GM08714 (cell line): ENCODE measurements around the gene CD248.
"Not testable (repeated sequence)": the region's sequence is repeated elsewhere in the genome, so short reads cannot be mapped to it uniquely, and the experiment has no call there.

Source experiments
- H3K4me3 ChIP-seq: fragments of 200-500 bp; sonication (Bioruptor generic); 2 replicates; pipeline ENCODE4 v1.5.1; 2014; ENCODE audit warnings: mild to moderate bottlenecking, low read length, inconsistent platforms
- ZNF274 ChIP-seq: IDR thresholded peaks from 2 replicates; pipeline ENCODE4 v1.6.1; 2012; ENCODE audit warnings: mild to moderate bottlenecking, low read depth, low read length

The CD248 gene

DNA sequence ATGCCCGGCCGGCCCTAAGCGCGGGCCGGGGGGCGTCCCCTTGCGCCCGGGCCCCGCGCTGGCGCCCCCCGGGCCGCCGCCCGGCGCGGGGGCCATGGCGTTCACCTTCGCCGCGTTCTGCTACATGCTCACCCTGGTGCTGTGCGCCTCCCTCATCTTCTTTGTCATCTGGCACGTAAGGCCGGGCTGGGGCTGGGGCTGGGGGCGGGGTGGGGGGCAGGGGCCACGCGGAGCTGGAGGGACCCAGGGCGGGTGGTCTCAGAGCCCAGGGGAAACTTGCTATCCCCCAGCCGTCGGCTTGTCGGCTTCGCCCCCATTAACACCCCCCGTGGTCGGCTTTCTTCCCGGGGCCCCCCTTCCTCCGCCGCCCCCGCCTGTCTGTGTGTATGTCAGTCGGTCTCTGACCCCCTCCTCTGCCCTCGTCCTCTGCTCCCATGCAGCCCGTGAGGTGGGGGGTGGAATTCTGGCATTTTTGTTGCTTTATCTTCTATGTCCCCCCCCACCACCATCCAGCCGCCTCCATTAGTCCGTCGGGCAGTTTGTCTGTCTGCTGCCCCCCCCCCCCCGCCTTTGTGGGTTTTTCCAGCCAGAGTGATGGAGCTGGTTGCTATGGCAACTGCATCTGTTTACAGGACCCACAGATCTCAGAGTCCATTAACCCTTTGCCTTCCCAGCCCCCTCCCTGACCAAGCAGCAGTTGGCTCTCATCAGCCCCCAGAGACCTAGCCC lies 38.3 kb downstream of the CD248 start:
- no peak for TF ChIP-seq ZNF274
- H3K4me3 ChIP-seq: no peak overlapping the region

DNA sequence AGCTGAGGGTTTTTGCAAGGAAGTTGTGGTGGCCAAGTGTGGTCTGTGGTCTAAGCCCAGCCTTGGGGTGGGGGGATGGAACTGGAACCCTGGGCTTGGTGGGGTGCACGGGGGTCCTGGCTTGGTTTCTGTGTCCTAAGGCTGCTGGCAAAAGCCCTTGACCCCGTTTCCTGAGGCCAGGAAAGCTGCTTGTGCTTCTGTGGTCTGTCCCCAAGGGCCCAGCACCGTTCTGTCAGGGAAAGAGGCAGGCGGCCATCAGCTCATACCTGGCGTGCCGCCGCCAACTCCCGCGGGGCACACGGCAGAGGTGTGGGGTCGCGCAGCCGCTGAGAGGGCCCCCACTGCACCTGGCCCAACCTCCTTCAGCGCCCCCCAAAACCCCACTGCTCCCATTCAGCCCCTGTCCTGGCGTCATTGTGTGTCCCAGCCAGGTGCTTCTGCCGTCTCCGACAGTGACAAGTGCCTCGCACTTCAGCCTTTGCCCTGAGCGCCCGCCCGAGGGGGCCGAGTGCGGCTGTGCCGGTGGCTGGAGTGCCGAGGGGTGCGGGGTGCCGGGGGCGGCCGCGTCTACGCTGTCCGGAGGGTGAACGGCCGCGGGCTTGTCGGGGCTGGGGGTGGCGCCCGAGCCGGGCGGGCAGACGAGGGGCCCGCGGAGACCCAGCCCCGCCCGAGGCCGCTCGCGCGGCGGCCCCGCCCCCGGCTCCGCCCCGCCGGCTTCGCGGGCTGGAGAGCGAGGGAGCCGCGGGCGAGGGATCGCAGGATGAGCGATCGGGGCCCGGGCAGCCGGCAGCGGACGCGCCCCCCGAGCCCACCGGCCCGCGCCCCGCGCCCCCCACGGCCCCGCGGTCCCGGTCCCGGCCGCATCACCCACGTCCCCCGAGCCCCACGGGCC lies 39.1 kb downstream of the CD248 start, which contains the start of gene CNIH2:
CNIH2 (plus strand) TSS at position 705 of the 892 bp plus-strand sequence. CDS start 282 bp downstream, outside the sequence.
- H3K4me3 ChIP-seq: peak within 1 kb of the TSS; percentile 24; the same call in 1 of the 2 replicates
- no peak for TF ChIP-seq ZNF274

DNA sequence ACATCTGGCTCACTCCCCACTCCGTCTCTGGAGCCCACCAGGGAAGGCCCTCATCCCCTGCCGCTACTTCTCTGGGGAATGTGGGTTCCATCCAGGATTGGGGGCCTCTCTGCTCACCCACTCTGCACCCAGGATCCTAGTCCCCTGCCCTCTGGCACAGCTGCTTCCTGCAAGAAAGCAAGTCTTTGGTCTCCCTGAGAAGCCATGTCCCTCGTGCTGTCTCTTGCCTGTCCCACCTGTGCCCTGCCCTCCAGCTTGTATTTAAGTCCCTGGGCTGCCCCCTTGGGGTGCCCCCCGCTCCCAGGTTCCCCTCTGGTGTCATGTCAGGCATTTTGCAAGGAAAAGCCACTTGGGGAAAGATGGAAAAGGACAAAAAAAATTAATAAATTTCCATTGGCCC lies 39.8 kb downstream of the CD248 start:
- not testable (repeated sequence) for H3K4me3 ChIP-seq

DNA sequence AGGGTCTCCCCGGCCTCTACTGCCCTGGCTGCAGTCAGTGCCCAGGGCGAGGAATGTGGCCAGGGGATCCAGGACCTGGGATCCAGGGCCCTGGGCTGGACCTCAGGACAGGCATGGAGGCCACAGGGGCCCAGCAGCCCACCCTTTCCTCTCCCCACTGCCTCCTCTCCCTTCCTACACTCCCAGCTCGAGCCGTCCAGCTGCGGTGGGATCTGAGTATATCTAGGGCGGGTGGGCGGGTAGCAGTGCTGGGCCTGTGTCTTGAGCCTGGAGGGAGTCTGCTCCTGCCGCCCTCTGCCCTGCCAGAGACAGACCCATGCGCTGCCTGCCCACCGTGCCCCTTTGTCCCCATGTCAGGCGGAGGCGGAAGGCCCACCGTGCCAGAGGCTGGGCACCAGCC lies 40.2 kb downstream of the CD248 start:
- not testable (repeated sequence) for H3K4me3 ChIP-seq

DNA sequence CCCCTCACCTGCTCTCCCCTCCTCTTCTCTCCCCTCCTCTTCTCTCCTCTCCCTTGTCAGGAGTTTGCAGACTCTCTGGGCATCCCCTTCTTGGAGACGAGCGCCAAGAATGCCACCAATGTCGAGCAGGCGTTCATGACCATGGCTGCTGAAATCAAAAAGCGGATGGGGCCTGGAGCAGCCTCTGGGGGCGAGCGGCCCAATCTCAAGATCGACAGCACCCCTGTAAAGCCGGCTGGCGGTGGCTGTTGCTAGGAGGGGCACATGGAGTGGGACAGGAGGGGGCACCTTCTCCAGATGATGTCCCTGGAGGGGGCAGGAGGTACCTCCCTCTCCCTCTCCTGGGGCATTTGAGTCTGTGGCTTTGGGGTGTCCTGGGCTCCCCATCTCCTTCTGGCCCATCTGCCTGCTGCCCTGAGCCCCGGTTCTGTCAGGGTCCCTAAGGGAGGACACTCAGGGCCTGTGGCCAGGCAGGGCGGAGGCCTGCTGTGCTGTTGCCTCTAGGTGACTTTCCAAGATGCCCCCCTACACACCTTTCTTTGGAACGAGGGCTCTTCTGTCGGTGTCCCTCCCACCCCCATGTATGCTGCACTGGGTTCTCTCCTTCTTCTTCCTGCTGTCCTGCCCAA lies 40.7 kb downstream of the CD248 start:
- no peak for TF ChIP-seq ZNF274
- H3K4me3 ChIP-seq: no peak overlapping the region

DNA sequence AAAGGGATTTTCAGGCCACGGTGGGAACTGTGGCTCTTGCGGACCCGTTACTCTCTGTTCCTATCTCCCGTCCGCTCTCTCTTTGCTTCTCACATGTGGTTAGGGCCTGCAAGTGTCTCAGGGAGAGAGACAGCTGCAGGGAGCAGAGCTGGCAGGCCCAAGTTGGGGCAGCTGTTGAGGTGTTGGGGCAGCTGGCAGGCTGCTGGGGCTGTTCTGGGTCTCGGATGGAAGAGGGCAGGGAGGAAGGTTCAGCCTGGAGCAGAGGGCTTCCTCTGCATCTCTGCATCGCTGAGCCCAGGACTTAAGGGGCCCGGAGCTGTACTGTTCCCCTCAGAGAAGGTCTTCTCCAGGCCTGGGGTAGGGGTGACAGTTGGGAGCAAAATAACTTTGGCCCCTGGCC lies 41.4 kb downstream of the CD248 start:
- TF ChIP-seq ZNF274: no peak
- no peak overlapping the region for H3K4me3 ChIP-seq

DNA sequence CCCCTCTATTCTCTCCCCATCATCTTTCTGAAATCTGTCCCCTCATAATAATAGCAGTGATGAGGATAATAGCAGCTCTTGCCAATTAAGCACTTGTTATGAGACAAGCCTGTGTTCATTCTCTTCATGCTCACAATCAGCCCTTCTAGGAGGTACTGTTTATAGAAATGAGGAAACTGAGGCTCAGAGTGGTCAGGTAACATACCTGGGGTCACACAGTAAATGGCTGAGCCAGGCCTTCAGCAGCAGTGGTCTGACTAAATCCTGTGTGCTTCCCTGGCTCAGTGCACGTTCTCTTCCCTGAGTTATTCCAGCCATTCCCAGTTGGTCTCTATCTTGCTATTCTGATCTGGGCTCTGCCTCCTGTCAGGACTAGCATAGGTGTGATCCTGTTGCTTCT lies 42.6 kb downstream of the CD248 start:
- no peak for TF ChIP-seq ZNF274
- H3K4me3 ChIP-seq: no peak overlapping the region

DNA sequence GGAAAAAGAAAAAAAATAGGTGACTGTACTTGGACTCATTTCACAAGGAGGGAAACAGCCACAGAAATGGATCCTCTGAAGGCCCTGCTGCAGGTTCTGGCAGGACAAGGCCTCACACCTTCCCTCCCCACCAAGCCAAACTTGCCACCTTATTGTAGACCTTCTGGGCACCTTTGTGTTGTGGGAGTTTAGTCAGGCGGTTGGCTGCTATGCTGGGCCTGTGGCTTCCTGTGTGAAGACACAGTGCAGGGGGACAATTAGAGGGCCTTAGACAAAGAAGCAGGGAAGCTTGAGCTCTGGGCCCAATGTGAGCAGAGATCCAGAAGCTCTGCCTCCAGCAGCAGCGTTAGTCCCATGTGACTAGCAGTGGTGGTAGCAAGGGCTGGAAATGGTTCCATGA lies 44.2 kb downstream of the CD248 start:
- no peak overlapping the region for H3K4me3 ChIP-seq
- no peak for TF ChIP-seq ZNF274

DNA sequence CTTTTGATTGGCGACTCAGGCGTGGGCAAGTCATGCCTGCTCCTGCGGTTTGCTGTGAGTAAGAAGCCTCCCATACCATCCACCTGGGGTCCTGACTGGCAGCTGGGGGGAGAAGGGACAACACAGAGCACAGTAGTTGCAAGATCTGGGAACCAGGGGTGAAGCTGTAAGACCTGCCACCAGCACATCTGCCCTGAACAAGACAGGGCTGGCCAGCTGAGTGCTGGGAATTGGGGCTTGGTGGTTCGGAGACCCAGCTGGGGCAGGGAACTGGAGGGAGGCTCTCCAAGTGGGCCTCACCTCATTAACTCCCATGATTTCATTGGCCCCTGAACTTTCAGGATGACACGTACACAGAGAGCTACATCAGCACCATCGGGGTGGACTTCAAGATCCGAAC lies 45.0 kb downstream of the CD248 start:
- TF ChIP-seq ZNF274: no peak

DNA sequence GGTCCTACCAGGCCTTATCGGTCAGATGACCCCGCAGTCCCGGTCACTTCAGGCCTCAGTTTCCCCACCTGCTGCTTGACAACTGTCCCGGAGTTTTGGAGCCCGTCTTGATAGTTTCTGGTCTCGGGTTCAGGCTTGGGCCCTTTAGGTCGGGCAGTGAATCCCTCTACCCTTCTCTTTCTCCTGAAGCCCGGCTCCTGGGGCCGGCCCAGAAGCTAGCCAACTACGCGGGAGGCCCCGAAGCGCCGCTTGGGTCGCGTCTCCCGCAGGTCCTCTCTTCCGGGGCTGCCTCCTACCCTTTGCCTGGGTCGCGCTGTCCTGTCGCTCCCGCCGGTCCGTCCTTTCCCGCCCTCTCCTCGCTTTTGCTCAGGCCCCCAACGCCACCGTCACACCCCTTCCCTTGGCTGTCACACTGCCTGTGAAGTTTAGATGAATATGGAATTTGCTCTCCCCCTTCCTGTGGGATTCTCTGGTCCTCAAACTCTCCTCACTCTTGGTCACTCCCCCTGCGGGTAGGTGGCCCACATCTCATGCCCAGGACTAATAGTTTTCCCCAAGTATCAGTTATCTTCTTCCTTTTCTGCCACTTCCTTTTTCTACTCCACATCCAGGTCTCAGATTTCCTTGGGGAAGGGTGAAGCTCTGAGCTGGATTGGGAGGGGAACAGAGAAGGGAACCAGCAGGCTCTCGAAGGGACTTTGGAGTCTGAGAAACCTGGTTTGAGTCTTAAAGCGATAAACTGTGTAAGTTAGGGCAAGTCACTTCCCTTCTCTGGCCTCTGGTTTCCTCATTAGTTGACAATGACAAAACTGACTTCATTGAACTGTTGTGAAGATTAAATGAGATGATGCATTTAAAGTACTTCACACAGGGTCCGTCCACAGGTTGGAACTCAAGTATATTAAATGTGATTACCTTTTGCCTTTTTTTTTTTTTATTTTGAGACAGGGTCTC lies 47.6 kb downstream of the CD248 start:
- no peak for TF ChIP-seq ZNF274
- H3K4me3 ChIP-seq: peak overlapping the region; percentile 98

More for the DNA sequence above, 45.0 kb downstream of the CD248 start:
- H3K4me3 ChIP-seq: no peak overlapping the region

DNA sequence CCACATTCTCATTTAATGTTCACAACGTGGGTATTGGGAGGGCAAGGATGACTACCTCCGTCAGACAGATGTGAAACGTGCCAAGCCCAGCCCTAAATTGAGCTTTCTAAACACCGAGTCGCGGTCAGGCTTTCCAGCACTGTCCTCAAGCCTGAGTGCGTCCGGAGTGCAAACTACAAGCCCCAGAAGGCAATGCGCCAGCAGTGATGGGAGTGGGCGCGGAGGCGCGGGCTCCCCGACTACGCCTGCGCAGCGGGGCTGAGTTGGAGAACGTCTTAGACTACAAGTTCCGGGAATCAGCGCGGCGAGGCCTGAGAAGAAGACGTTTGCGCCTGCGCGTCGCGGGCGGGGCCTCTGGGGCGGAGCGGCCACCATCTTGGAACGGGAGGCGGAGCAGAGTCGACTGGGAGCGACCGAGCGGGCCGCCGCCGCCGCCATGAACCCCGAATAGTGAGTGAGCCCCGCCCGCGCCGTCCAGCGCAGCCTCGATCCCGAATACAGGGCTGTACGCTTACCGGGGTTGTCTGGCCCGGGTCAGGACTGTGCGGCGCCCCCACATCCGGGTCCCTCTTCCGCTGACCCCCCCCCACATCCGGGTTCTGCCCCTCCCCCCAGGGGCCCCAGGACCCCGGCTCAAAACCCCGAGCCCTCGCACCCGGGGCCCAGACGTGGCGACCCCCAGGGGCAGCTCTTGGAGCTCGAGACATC lies 48.4 kb downstream of the CD248 start, which contains the start of gene RAB1B:
RAB1B (plus strand) TSS at position 396 of the 708 bp plus-strand sequence; CDS start at position 437, 41 bp downstream.
- TF ChIP-seq ZNF274: no peak
- H3K4me3 ChIP-seq: peak within 1 kb of the TSS; percentile 98

DNA sequence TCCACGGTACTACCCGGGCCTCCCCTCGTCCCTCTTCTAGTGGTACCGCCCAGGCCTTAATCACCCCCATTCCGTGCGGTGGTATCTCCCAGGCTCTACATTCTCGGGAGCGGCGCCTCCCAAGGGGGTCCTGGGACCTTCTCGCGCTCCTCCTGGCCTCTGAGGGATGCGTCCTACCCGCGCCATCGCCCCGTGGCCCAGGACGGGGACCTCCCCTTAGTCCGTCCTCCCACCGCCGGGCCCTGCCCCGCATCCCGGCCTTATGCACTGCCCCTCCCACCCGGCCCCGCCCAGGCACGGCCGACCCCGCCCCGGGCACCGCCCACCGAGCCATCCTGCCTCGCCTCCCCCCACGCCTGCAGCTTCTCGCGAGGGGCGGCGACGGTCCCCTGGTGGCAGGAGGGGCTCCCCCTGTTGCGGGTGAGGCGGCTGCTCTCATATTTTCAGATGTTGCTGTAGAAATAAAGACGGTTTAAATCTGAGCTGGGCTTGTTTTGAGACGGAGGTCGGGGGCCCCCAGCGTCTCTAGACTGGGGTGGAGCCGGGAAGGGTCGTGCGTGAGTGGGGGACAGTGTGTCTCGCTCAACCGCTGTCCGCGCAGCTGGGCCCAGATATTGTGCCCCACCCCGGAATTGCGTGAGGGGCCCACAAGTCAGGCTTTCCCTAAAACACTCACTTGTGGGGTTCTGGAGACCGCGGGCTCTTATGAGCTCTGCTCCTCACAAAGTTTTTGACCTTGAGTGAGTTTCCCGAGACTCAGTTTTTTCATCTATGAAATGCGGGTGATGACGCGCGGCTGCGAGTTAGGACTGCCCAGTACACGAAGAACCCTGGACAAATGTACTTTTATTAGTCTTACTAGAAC lies 49.2 kb downstream of the CD248 start:
- TF ChIP-seq ZNF274: no peak

More for the DNA sequence above, 49.2 kb downstream of the CD248 start:
- H3K4me3 ChIP-seq: peak overlapping the region; percentile 48; the same call in 1 of the 2 replicates
